NCI-H460 (cell line): ENCODE results near the gene GP1BB. TPM values are rescaled to one million over a fixed set of nuclear protein-coding genes. Genes with fewer than 3 reads are reported as not detected.
"Not testable (repeated sequence)": the region's sequence is repeated elsewhere in the genome, so short reads cannot be mapped to it uniquely, and the experiment has no call there.

Experiments
- DNase-seq: peaks from one replicate; pipeline ENCODE4 v3.0.0-alpha.2; 2016; ENCODE audit warnings: low read depth; ENCODE audit errors: extremely low read depth
- total RNA-seq: library from RNA; depleted of rRNA; stranded (reverse); fragments of >200 nt; shearing (Covaris generic); gene quantifications from 2 replicates; pipeline ENCODE4 v1.2.3, GENCODE V29; 2014

Gene GP1BB
- total RNA-seq, 1 experiment from 2014 or later, result 3.9 TPM

- DNase-seq, result no peak
These were observed 29.8 kb upstream of the GP1BB start for GRCh38 chr22:19693581-19693980.

GRCh38 chr22:19693981-19694670, 29.2 kb upstream of the GP1BB start:
- DNase-seq, result no peak

DNA sequence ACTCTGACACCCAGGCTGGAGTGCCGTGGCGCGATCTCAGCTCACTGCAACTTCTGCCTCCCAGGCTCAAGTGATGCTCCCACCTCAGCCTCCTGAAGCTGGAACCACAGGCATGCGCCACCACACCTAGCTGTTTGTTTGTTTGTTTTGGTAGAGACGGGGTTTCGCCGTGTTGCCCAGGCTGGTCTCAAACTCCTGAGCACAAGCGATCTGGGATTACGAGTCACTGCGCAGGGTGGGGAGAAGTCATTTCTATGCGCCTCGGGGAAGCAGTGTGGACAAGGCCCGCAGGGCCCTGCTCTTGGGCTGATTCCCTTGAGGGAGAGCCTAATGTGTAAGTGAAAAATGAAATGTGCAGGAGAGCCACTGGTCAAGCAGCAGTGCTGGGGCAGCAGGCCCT, 28.6 kb upstream of the GP1BB start:
- DNase-seq, result no peak

DNA sequence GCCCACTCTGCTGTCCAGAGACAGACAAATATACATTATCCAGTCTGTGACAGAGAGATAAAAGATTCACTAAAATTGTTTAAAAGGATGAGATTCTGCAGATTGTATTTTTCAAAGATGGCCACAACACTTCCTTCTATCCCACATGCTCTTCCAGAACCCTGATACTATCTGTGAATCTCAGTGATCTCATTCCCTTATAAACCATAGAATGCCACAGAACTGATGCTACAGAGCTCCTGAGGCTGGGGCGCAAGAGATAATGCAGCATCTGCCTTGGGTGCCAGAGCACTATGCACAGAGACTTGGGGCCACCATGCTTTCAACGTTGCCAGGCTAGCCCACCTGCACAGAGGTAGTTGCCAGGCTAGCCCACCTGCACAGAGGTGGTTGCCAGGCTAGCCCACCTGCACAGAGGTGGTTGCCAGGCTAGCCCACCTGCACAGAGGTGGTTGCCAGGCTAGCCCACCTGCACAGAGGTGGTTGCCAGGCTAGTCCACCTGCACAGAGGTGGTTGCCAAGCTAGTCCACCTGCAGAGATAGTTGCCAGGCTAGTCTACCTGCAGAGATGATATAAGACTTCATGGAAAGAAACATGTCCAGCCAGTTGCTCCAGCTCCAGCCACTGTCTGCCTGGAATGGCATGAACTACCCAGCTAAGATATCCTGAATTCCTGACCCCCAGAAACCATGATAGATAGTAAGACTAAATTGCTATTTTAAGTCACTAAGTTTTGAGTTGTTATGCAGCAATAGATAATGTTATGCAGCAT, 26.6 kb upstream of the GP1BB start:
- no peak for DNase-seq

DNA sequence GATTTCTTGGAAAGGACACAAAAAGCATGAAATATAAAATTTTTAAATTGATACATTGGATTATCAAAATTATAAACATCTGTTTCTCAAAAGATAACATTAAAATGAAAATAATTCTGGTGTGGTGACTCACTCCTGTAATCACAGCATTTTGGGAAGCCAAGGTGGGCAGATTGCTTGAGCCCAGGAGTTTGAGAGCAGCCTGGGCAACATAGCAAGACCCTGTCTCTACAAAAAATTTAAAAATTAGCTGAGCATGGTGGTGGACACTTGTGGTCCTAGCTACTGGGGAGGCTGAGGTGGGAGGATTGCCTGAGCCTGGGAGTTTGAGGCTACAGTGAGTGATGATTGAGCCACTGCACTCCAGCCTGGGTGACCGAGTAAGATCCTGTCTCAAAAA, 25.5 kb upstream of the GP1BB start:
- not testable (repeated sequence) for DNase-seq

- DNase-seq, result no peak
These were observed 22.4 kb upstream of the GP1BB start for GRCh38 chr22:19700790-19701419.

- no peak for DNase-seq
These were observed 21.8 kb upstream of the GP1BB start for GRCh38 chr22:19701420-19702145.

DNA sequence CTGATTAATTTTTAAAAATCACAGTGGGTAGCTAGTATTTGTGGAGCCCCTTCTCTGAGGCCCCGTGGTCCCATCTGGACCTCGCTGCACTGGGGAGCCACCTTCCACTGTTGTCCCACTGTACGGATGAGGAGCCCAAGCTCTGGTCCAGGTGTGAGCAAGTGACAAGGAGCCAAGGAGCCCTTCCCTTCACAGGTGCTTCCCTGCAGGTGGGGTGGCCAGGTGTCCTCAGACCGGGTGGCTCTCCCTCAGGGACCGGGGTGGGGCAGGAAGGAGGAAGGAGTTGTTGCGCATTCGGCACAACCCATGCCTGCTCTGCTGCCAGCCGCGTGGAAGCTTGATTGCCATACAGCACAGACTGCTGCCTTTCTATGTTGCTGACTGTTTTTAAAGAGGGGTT, 19.5 kb upstream of the GP1BB start:
- no peak for DNase-seq

DNA sequence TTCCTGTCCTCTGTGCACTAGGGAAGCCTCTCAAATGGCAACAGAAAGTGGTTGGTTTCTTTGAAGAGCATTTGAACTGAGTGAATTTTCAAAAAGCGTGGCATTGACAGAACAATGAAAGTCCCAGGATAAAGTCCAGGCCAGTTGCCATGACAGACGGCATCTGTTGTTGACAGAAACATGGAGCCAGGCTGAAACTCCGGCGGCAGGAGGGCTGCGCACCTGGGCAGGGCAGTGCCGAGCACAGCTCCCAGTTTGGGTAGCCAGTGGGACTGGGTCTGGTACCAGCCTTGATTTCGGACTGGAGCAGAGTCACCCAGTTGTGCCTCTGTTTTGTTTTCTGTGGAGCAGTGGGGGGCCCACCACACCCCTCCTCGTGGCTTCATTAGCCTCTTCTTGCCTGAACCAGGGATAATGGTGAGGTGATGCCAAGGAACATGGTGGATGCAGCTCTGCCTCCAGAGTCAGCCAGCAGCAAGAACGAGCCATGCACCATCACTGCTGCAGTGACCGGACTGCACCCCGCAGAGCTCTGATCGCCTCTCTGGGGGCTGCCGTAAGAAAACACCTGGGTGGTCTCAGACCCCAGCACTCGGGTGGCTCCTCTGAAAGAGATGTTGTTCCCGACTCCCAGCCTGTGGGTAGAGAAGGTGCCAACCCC, 18.9 kb upstream of the GP1BB start:
- no peak for DNase-seq

DNA sequence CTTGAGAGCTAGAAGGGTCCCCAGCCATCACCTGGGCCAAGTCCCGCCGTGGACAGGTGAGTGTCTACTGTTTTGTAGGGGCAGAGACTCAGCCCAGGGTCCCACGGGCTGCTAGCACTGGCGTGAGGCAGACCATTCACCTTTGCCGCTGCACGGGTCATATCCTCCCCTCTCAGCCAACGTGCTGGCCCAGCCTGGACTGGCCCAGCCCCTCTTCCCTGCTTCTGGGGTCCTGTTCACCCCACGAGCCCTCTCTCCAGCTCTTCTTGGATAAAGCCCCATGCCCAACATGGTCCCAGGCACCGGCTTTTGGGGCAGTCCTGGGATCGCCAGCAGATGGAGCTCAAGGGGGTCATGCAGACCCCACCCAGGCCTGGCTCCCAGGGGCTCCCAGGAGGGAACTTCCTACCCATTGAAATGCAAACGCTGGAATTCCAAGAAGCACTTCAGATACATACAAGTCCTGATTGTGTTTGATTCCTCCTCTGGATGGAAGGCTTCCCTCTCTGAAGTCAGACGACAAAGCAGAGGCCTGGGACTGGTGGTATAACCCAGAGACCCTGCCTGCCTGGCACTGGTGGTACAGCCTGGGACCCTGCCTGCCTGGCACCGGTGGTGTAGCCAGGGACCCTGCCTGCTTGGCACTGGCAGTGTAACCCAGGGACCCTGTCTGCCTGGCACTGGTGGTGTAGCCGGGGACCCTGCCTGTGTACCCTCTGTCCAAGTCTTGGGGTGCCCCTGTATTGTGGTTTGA, 18.0 kb upstream of the GP1BB start:
- DNase-seq, result no peak

DNA sequence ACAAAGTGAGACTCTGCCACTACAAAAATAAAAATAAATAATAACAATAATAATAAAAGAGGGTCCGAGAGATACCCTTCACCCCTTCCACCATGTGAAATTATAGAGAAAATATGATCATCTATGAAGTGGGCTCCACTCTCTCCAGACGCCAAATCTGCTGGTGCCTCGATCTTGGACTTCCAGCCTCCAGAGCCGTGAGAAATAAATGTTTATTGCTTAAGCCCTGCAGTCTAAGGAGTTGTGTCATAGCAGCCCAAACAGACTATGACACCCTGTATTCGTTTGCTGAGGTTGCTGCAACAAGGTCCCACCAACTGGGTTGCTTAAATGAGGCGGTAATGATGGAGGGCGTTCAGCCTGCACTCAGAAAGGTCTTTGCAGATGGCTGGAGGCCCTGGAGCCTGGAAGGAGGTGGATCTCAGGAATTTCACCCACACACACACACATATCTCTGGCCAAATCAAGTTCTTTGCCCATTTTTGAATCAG, 16.6 kb upstream of the GP1BB start:
- DNase-seq, result no peak

DNA sequence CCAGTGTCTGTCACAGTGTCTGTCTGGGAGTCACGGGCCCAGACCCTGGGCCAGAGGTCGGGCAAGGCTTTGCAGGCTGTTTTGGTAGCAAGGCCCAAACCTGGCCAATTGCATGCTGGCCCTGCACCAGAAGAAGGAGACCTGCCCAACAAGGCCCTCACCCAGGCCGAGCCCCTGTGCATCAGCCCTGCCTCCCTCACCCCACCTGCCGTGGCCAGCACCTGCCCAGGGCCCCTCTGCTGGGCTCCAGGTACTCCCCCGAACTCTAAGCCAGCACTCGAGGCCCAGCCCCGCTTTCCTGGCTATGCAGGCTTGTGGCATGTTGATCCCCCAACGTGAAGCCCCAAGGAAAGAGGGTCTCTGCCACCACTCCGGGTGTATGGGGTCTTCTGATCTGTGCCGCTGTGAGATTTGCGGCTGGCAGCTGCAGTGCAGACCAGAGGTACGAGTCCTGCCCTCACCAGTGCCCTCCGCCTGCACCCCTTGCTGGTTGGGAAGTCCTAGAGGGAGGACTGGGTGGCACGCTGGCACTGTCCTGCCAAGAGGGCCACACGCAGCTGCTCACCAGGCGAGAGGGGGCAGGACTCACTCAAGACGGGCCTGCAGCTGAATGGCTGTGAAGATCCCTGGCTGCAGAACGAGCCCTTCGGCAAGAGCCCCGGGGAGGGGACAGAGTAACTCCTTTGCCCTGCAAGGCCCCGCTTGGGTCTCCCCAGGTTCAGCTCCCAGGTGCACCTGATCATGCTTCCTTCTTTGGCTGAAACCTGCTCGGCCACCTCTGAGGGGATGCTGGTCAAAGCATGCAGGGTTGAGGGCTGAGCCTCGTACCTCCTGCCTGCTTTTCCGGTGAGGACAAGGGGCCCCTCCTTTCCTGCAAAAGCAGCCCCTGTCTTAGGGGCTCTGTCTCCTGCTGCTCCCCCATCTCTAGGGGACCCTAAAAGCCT, 15.7 kb upstream of the GP1BB start:
- no peak for DNase-seq

- no peak for DNase-seq
These were observed 14.9 kb upstream of the GP1BB start for GRCh38 chr22:19708321-19709011.

DNA sequence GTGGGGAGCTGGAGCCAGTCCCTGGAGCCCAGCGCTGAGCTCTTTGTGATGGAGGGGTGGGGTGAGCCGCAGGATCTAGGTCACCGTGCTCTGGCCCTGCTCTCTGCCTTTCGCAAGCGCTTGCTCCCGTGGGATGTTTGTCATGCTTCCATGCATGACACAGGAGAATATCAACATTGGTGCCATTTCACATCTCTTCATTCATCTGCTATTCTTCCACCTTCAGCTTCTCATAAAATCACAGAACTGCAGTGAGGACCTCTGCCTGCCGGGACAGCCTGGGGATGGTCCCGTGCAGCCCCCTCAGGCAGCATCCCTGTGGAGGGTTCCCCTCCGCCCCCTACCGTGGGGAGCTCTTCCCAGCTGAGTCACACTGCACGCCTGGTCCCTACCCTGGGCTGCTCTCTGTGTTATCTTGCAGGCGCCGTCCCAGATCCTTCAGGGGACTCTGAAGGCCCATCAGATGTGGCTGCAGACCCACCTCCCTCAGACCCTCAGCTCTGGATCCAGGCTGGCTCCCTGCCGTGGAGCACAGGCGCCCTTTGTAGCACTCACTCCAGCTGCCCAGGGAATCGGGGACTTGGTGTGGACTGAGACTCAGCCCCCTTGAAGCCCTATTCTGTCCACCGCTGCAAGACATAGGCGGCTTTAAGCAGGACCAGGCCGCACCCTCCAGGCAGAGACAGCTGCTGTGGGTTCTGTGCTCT, 14.1 kb upstream of the GP1BB start:
- no peak for DNase-seq

DNA sequence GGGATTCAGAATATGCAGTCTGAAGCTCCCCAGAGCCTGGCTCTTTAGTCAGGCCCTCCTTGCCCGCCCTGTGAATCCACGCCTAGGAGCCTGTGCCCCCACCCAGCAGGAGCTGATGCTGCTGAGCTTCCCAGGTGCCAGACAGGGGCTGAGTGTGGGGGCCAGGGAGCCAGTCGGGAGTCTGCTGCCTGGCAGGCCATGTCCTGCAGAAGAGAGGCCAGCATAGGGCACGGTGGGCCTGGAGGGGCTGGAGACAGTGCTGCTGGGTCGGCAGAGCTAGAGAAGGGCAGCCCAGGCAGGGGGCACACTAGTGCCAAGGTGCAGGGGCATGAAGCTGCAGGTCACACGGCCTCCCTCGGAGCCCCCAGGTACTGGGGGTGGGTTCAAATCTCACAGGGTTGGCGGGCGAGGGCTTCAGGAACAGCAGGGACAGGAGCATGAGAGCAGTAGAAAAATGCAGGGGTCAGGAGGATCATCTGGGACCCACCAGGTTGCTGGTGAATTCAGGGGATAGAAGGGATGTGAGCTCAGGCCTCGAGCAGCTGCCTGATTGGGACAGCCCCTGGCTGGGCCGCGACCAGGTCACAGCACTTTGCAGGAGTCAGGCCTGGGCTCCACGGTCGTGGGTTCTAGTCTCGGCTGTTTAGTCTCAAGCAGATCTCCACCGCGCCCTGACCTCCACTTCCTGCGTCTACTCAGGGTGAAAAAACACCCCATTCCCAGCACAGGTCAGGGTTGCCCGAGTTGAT, 13.1 kb upstream of the GP1BB start:
- DNase-seq, result no peak

DNA sequence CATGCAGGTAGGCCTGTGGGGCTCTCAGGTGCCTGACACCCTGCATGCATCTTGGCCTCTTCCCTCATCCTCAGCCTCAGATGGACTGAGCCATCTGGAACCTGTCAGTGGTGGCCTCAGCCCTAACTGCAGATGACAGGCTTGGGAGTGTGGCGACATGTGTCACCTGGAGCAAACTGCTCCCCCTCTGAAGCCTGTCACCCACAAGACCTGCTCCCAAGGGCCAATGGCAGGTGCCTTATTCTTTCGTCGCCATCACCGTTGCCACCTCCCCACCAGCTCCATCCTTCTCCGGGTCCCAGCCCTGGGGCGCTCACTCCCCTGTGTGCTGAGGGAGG, 12.6 kb upstream of the GP1BB start:
- DNase-seq, result no peak

DNA sequence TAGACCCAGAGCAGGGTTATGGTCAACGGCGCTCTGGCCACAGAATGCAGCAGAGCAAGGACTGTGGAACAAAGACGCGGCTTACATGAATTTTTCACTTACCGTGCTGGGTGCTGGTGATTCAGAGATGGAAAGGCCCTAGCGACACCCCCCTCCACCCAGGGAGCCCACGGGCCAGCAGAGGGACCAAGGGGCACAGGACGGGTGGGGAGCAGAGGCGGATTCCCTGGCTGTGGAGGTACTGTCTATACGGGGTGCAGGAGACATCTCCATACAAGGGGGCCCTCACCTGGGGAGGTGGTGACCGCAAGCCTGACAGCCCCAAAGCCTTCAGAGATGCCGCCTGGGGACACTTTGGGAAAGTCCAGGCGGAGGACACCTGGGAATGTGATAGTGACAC, 10.1 kb upstream of the GP1BB start:
- no peak for DNase-seq
